MM.1S (cell line): Measurements from ENCODE around the gene BRIX1.

ENCODE experiments used
- EZH2 ChIP-seq: fragments of 300-600 bp; sonication (generic); optimal IDR thresholded peaks from 2 replicates; pipeline ENCODE3; 2017; ENCODE audit warnings: low read depth, mild to moderate bottlenecking, antibody characterized with exemption, low read length, mixed read lengths
- EZH2phosphoT487 ChIP-seq: fragments of 300-600 bp; sonication (generic); IDR thresholded peaks from 2 replicates; pipeline ENCODE4 v1.6.1; 2018; ENCODE audit warnings: antibody characterized with exemption, low read length
- TF ChIP-seq, protein P1 (sequence below): fragments of 300-600 bp; sonication (generic); IDR thresholded peaks from 2 replicates; pipeline ENCODE4 v1.5.1; 2016; ENCODE audit warnings: antibody characterized with exemption, low read length, mixed read lengths

- TF ChIP-seq, protein P1, sequence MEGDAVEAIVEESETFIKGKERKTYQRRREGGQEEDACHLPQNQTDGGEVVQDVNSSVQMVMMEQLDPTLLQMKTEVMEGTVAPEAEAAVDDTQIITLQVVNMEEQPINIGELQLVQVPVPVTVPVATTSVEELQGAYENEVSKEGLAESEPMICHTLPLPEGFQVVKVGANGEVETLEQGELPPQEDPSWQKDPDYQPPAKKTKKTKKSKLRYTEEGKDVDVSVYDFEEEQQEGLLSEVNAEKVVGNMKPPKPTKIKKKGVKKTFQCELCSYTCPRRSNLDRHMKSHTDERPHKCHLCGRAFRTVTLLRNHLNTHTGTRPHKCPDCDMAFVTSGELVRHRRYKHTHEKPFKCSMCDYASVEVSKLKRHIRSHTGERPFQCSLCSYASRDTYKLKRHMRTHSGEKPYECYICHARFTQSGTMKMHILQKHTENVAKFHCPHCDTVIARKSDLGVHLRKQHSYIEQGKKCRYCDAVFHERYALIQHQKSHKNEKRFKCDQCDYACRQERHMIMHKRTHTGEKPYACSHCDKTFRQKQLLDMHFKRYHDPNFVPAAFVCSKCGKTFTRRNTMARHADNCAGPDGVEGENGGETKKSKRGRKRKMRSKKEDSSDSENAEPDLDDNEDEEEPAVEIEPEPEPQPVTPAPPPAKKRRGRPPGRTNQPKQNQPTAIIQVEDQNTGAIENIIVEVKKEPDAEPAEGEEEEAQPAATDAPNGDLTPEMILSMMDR: no peak
- TF ChIP-seq EZH2 (no peak), EZH2phosphoT487 (no peak)
These were observed 13.7 kb downstream of the BRIX1 start, which contains the start of gene DNAJC21 for GRCh38 chr5:34929134-34929719.
